Stomach (tissue), 9 donors: Measurements from ENCODE around the gene MTG1. TPM values are rescaled to one million over a fixed set of nuclear protein-coding genes. Genes with fewer than 3 reads are reported as not detected.

Source experiments
- DNase-seq, 2 donors: peaks; one replicate each; pipeline versions ENCODE4 v3.0.0 to v3.0.0-alpha.2; 2013 to 2019
- H3K27ac ChIP-seq, 5 donors: fragments of 200-600 bp in 4 of 5; sonication (generic) in 4 of 5; one replicate each; pipeline ENCODE4 v1.5.1; 2013 to 2019; ENCODE audit warnings: mild to moderate bottlenecking in 1 of 5, moderate library complexity in 1 of 5
- H3K27me3 ChIP-seq, 3 donors: fragments of 200-600 bp; sonication (generic); one replicate each; pipeline ENCODE4 v1.5.1; 2017 to 2019; ENCODE audit warnings: mixed run types in 1 of 3
- H3K36me3 ChIP-seq, 4 donors: fragments of 200-600 bp; sonication (generic); 1 replicate in 3 of 4; 2 replicates in 1 of 4; pipeline ENCODE4 v1.5.1; 2016 to 2019
- H3K4me1 ChIP-seq, 4 donors: fragments of 200-600 bp; sonication (generic); one replicate each; pipeline ENCODE4 v1.5.1; 2016 to 2019
- H3K4me3 ChIP-seq, 4 donors: fragments of 200-600 bp; sonication (generic) in 3 of 4; one replicate each; pipeline ENCODE4 v1.5.1; 2016 to 2019; ENCODE audit warnings: mild to moderate bottlenecking in 1 of 4
- H3K9me3 ChIP-seq, 4 donors: fragments of 200-600 bp; sonication (generic); one replicate each; pipeline ENCODE4 v1.5.1; 2016 to 2019
- CTCF ChIP-seq, 7 experiments: fragments of 450-650 bp in 4 of 7; fragments of 200-600 bp in 3 of 7; sonication (generic) in 3 of 7; IDR thresholded peaks; one replicate each; pipeline ENCODE4 v1.5.1; 2016 to 2019; ENCODE audit warnings: antibody characterized with exemption in 7 of 7, control low read depth in 2 of 7, mild to moderate bottlenecking in 1 of 7
- EP300 ChIP-seq: sonication (generic); formaldehyde crosslinking; IDR thresholded peaks from one replicate; pipeline ENCODE4 v1.6.1; 2017; ENCODE audit warnings: antibody characterized with exemption
- POLR2A ChIP-seq, 4 donors: fragments of 450-650 bp; IDR thresholded peaks; one replicate each; pipeline ENCODE4 v1.6.1; 2016; ENCODE audit warnings: antibody characterized with exemption in 4 of 4, control low read depth in 2 of 4, mild to moderate bottlenecking in 1 of 4, moderate library complexity in 1 of 4
- POLR2AphosphoS5 ChIP-seq, 3 donors: sonication (generic); formaldehyde crosslinking; IDR thresholded peaks; one replicate each; pipeline ENCODE4 v1.6.1; 2016; ENCODE audit warnings: antibody characterized with exemption in 3 of 3
- WGBS, 5 donors: extraction: QIAGEN DNeasy Blood & Tissue Kit in 3 of 5; methylation state at CpG; one replicate each; pipeline versions ENCODE4 v1.1.5 to v1.1.7; 2013 to 2018; 5-methylcytosine and 5-hydroxymethylcytosine counted together
- intact Hi-C: fragments of 100-400 bp; cut with DNase I; formaldehyde crosslinking; loops from one replicate; pipeline ENCODE4 v1.15.1; 2023; ENCODE audit warnings: low total_unique reads
- polyA plus RNA-seq, 3 donors: library from polyadenylated mRNA; stranded (reverse); fragments of 200-250 nt; gene quantifications; one replicate each; pipeline ENCODE4 v1.2.3, GENCODE V29; 2013
- total RNA-seq, 5 donors: library from RNA; depleted of rRNA; stranded (reverse); fragments of >200 nt; gene quantifications; one replicate each; pipeline versions ENCODE4 v1.1.0 to v1.2.3, GENCODE V29; 2014 to 2016
- donor health status: healthy with polysubstance abuse.
- donor health status: Bipolar disorder and iron deficiency.
- donor health status: healthy.

Gene MTG1
- total and polyA plus RNA-seq, 8 donors = 36.7 to 177 (median 52.9) TPM

GRCh38 chr10:133451346-133451745 is 57.4 kb downstream of the MTG1 start:
- Histone ChIP-seq H3K9me3 (peaks cover 17 to 31% (median 28%) of the 10 kb centered on the region in 4 donors), H3K27ac (no peak overlapping the region), H3K4me1 (no peaks in the 10 kb centered on the region), H3K36me3 (no peaks in the 10 kb centered on the region), H3K27me3 (no peaks in the 10 kb centered on the region), H3K4me3 (no peak overlapping the region)
- DNase-seq = no peak
- TF ChIP-seq POLR2AphosphoS5 (IDR thresholded peaks at IDR 0.05) (no peak), CTCF (IDR thresholded peaks at IDR 0.05) (no peak), POLR2A (IDR thresholded peaks at IDR 0.05) (no peak), EP300 (no peak)
- intact Hi-C loops = no loop called here
- 57 to 67% (median 58%) methylated on average over 4 of the region's 4 CpGs for WGBS, 5 donors

GRCh38 chr10:133452453-133452852 is 58.5 kb downstream of the MTG1 start:
- peaks cover 0 to 6% (median 0%) of the 10 kb centered on the region in 4 donors for H3K36me3 ChIP-seq
- H3K4me3 ChIP-seq = no peak overlapping the region
- H3K27ac ChIP-seq = no peak overlapping the region
- 77 to 82% (median 79%) methylated on average over 4 of the region's 4 CpGs for WGBS, 5 donors
- peaks cover 11 to 20% (median 17%) of the 10 kb centered on the region in 4 donors for H3K9me3 ChIP-seq
- intact Hi-C loops = no loop called here
- no peaks in the 10 kb centered on the region for H3K4me1 ChIP-seq
- no peaks in the 10 kb centered on the region for H3K27me3 ChIP-seq
- DNase-seq = no peak
- TF ChIP-seq POLR2A (IDR thresholded peaks at IDR 0.05) (no peak), EP300 (no peak), CTCF (IDR thresholded peaks at IDR 0.05) (no peak), POLR2AphosphoS5 (IDR thresholded peaks at IDR 0.05) (no peak)

GRCh38 chr10:133453516-133454203 is 59.7 kb downstream of the MTG1 start, which contains the start of gene SCART1:
TSS of gene SCART1 (plus strand) at chr10:133453945. CDS start at chr10:133453998, 53 bp downstream.
- intact Hi-C loops = no loop called here
- no peak within 1 kb of the TSS for H3K27ac ChIP-seq
- H3K4me3 ChIP-seq = no peak within 1 kb of the TSS
- WGBS, 5 donors = 82 to 89% (median 84%) methylated on average over 10 to 11 of the region's 11 CpGs
- H3K36me3 ChIP-seq = peaks cover 0 to 18% (median 0%) of the 10 kb centered on the region in 4 donors
- no peak for TF ChIP-seq CTCF (IDR thresholded peaks at IDR 0.05)
- no peak for TF ChIP-seq POLR2AphosphoS5 (IDR thresholded peaks at IDR 0.05)
- no peak for TF ChIP-seq POLR2A (IDR thresholded peaks at IDR 0.05)
- no peak for TF ChIP-seq EP300
- no peak for DNase-seq
- peaks cover 4 to 8% (median 6%) of the 10 kb centered on the region in 4 donors for H3K9me3 ChIP-seq
- no peaks in the 10 kb centered on the region for H3K4me1 ChIP-seq
- H3K27me3 ChIP-seq = no peaks in the 10 kb centered on the region

GRCh38 chr10:133454204-133454893 is 60.4 kb downstream of the MTG1 start:
- H3K27ac ChIP-seq = no peak overlapping the region
- H3K27me3 ChIP-seq = no peaks in the 10 kb centered on the region
- H3K4me3 ChIP-seq = no peak overlapping the region
- WGBS, 5 donors = 77 to 87% (median 85%) methylated on average over 10 of the region's 10 CpGs
- intact Hi-C loops = no loop called here
- peaks cover 0 to 20% (median 0%) of the 10 kb centered on the region in 4 donors for H3K36me3 ChIP-seq
- H3K4me1 ChIP-seq = no peaks in the 10 kb centered on the region
- DNase-seq = no peak
- peaks cover 0 to 1% (median 0%) of the 10 kb centered on the region in 4 donors for H3K9me3 ChIP-seq
- TF ChIP-seq EP300 = no peak
- no peak for TF ChIP-seq CTCF (IDR thresholded peaks at IDR 0.05)
- TF ChIP-seq POLR2A (IDR thresholded peaks at IDR 0.05) = no peak
- no peak for TF ChIP-seq POLR2AphosphoS5 (IDR thresholded peaks at IDR 0.05)
